Measurements from ENCODE around the gene PIK3C2A. TPM values are rescaled to one million over a fixed set of nuclear protein-coding genes. Genes with fewer than 3 reads are reported as not detected.

The PIK3C2A gene
- total RNA-seq, 2 donors from 2014 or later, result 23.6 to 26.6 TPM

DNA sequence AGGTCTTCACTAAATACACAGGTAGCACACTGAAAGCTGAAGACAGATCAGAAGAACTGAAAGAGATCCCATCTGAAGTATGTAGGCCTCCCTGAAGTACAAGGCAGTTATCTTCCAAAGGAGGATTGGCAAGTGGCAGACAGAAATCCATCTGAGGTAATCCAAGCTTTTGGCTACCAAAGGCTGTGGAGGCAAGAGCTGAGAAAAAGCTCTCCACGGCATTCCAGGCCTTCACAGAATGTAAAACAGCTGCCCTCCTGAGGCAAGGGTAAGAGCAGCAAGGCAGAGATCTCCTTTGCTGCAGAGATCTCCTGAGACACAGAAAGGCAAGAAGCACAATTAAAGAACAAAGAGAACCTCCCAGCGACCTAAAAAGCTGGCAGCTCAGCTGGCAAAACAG is 19.1 kb downstream of the PIK3C2A start:
- H3K36me3 Mint-ChIP-seq (ENCODE audit: insufficient read depth in 2 of 2), result peaks cover 6 to 9% of the 10 kb centered on the region in 2 donors
- no peaks in the 10 kb centered on the region for H3K9me3 Mint-ChIP-seq
- ATAC-seq (replicated peaks in 1 of 2) (no peak), DNase-seq (no peak)
- H3K27ac Mint-ChIP-seq, result no peak overlapping the region
- no peak overlapping the region for H3K4me3 Mint-ChIP-seq
- H3K27me3 Mint-ChIP-seq (ENCODE audit: low read depth), result no peaks in the 10 kb centered on the region
- peaks cover 7% of the 10 kb centered on the region for H3K4me1 Mint-ChIP-seq (ENCODE audit: low read depth)

GRCh38 chr11:17186932-17187692 is 20.7 kb downstream of the PIK3C2A start:
- Mint-ChIP-seq H3K4me3 (no peak overlapping the region), H3K9me3 (no peaks in the 10 kb centered on the region), H3K27me3 (ENCODE audit: low read depth) (no peaks in the 10 kb centered on the region), H3K36me3 (ENCODE audit: insufficient read depth in 2 of 2) (peaks cover 2 to 5% of the 10 kb centered on the region in 2 donors), H3K27ac (peak overlapping the region; percentile 74), H3K4me1 (ENCODE audit: low read depth) (peaks cover 7% of the 10 kb centered on the region)
- no peak for DNase-seq
- no peak for ATAC-seq (replicated peaks in 1 of 2)

GRCh38 chr11:17185938-17186337 is 21.8 kb downstream of the PIK3C2A start:
- H3K27me3 Mint-ChIP-seq (ENCODE audit: low read depth), result no peaks in the 10 kb centered on the region
- H3K4me1 Mint-ChIP-seq (ENCODE audit: low read depth), result peaks cover 7% of the 10 kb centered on the region
- no peak overlapping the region for H3K4me3 Mint-ChIP-seq
- no peak for ATAC-seq (replicated peaks in 1 of 2)
- DNase-seq, result no peak
- H3K9me3 Mint-ChIP-seq, result no peaks in the 10 kb centered on the region
- no peak overlapping the region for H3K27ac Mint-ChIP-seq
- H3K36me3 Mint-ChIP-seq (ENCODE audit: insufficient read depth in 2 of 2), result peaks cover 2 to 5% of the 10 kb centered on the region in 2 donors

GRCh38 chr11:17184882-17185587 is 22.8 kb downstream of the PIK3C2A start:
- DNase-seq (no peak), ATAC-seq (replicated peaks in 1 of 2) (no peak)
- Mint-ChIP-seq H3K9me3 (no peaks in the 10 kb centered on the region), H3K4me1 (ENCODE audit: low read depth) (peaks cover 7% of the 10 kb centered on the region), H3K4me3 (no peak overlapping the region), H3K27me3 (ENCODE audit: low read depth) (no peaks in the 10 kb centered on the region), H3K36me3 (ENCODE audit: insufficient read depth in 2 of 2) (peaks cover 0 to 2% of the 10 kb centered on the region in 2 donors), H3K27ac (no peak overlapping the region)

GRCh38 chr11:17183836-17184235 is 23.9 kb downstream of the PIK3C2A start:
- H3K9me3 Mint-ChIP-seq, result no peaks in the 10 kb centered on the region
- no peak for DNase-seq

DNA sequence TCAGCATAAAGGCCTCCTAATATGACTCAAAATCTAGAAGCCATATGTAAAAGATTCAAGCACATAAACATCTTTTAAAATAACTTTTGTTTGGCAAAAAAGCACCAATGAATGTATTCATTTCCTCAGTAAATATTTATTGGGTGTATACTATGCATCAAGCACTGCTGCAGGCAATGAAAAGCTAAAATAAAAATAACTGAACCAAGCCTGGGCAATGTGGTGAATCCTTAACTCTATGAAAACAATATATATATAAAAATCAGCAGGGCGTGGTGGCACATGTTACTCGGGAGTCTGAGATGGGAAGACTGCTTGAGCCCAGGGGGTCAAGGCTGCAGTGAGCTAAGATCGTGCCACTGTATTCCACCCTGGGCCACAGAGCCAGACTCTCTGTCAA is 27.8 kb downstream of the PIK3C2A start:
- Mint-ChIP-seq H3K4me1 (ENCODE audit: low read depth) (peaks cover 7% of the 10 kb centered on the region), H3K27me3 (ENCODE audit: low read depth) (no peaks in the 10 kb centered on the region), H3K27ac (no peak overlapping the region), H3K9me3 (no peaks in the 10 kb centered on the region), H3K36me3 (ENCODE audit: insufficient read depth in 2 of 2) (no peaks in the 10 kb centered on the region), H3K4me3 (no peak overlapping the region)
- DNase-seq, result no peak
- no peak for ATAC-seq (replicated peaks in 1 of 2)

More at GRCh38 chr11:17183836-17184235, 23.9 kb downstream of the PIK3C2A start:
- Mint-ChIP-seq H3K27ac (no peak overlapping the region), H3K27me3 (ENCODE audit: low read depth) (no peaks in the 10 kb centered on the region), H3K36me3 (ENCODE audit: insufficient read depth in 2 of 2) (peaks cover 0 to 2% of the 10 kb centered on the region in 2 donors), H3K4me3 (no peak overlapping the region), H3K4me1 (ENCODE audit: low read depth) (peaks cover 7% of the 10 kb centered on the region)
- no peak for ATAC-seq (replicated peaks in 1 of 2)

GRCh38 chr11:17173332-17173731 is 34.5 kb downstream of the PIK3C2A start:
- ATAC-seq (replicated peaks in 1 of 2), result no peak
- Mint-ChIP-seq H3K4me1 (ENCODE audit: low read depth) (peaks cover 12% of the 10 kb centered on the region), H3K36me3 (ENCODE audit: insufficient read depth in 2 of 2) (peaks cover 0 to 1% of the 10 kb centered on the region in 2 donors), H3K27me3 (ENCODE audit: low read depth) (no peaks in the 10 kb centered on the region), H3K9me3 (no peaks in the 10 kb centered on the region), H3K4me3 (no peak overlapping the region), H3K27ac (no peak overlapping the region)
- DNase-seq, result no peak

DNA sequence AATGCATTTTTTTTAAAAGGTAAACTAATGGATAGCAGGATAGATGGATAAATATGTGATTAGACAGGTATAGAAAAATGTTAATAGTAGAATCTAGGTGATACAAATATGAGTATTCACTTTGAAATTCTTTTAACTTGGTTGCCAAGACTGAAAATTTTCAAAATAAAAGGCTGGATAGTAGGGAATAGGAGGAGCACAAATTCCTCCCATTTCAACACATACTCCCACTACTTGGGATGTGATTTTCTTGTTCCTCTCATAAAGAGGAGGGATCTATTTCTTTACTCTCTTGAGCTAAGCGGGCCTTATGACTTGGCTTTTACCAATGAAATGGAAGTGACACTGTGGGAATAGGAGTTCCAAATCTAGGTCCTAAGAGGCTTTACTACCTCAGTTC is 35.9 kb downstream of the PIK3C2A start:
- Mint-ChIP-seq H3K9me3 (no peaks in the 10 kb centered on the region), H3K4me3 (no peak overlapping the region), H3K36me3 (ENCODE audit: insufficient read depth in 2 of 2) (peaks cover 0 to 1% of the 10 kb centered on the region in 2 donors), H3K27me3 (ENCODE audit: low read depth) (no peaks in the 10 kb centered on the region), H3K27ac (no peak overlapping the region), H3K4me1 (ENCODE audit: low read depth) (peaks cover 5% of the 10 kb centered on the region)
- ATAC-seq (replicated peaks in 1 of 2), result no peak
- DNase-seq, result no peak

GRCh38 chr11:17171343-17171742 is 36.4 kb downstream of the PIK3C2A start:
- Mint-ChIP-seq H3K27me3 (ENCODE audit: low read depth) (no peaks in the 10 kb centered on the region), H3K9me3 (no peaks in the 10 kb centered on the region), H3K4me1 (ENCODE audit: low read depth) (peaks cover 5% of the 10 kb centered on the region), H3K27ac (no peak overlapping the region), H3K4me3 (no peak overlapping the region), H3K36me3 (ENCODE audit: insufficient read depth in 2 of 2) (peaks cover 0 to 1% of the 10 kb centered on the region in 2 donors)
- no peak for ATAC-seq (replicated peaks in 1 of 2)
- DNase-seq, result no peak

GRCh38 chr11:17169876-17170275 is 37.9 kb downstream of the PIK3C2A start:
- no peaks in the 10 kb centered on the region for H3K27me3 Mint-ChIP-seq (ENCODE audit: low read depth)
- no peak overlapping the region for H3K4me3 Mint-ChIP-seq
- no peak for DNase-seq
- ATAC-seq (replicated peaks in 1 of 2), result no peak
- peaks cover 10% of the 10 kb centered on the region for H3K4me1 Mint-ChIP-seq (ENCODE audit: low read depth)
- peaks cover 0 to 1% of the 10 kb centered on the region in 2 donors for H3K36me3 Mint-ChIP-seq (ENCODE audit: insufficient read depth in 2 of 2)
- no peak overlapping the region for H3K27ac Mint-ChIP-seq
- no peaks in the 10 kb centered on the region for H3K9me3 Mint-ChIP-seq

DNA sequence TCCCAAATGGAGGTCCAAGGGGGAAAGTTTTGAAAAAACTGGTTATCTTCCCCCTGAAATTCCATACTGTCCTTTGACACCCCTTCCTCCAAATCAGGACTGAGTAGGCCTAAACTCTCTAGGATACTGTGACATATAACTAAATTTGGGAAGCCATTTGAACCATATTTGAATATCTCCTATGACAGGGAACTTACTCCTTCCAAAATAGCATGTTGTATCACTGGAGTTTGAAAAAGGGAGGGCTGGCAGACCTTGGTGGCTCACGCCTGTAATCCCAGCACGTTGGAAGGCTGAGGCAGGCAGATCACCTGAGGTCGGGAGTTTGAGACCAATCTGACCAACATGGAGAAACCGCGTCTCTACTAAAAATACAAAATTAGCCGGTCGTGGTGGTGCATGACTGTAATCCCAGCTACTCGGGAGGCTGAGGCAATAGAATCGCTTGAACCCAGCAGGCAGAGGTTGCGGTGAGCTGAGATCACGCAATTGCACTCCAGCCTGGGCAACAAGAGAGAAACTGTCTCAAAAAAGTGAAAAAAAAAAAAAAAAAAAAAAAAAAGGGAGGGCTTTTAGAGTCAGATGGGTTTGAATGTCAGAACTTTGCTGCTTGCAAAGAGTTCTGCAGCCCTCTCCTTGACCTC is 42.4 kb downstream of the PIK3C2A start:
- no peaks in the 10 kb centered on the region for H3K27me3 Mint-ChIP-seq (ENCODE audit: low read depth)
- no peaks in the 10 kb centered on the region for H3K9me3 Mint-ChIP-seq
- no peak for ATAC-seq (replicated peaks in 1 of 2)
- no peak overlapping the region for H3K27ac Mint-ChIP-seq
- H3K36me3 Mint-ChIP-seq (ENCODE audit: insufficient read depth in 2 of 2), result peaks cover 0 to 4% of the 10 kb centered on the region in 2 donors
- peaks cover 32% of the 10 kb centered on the region for H3K4me1 Mint-ChIP-seq (ENCODE audit: low read depth)
- H3K4me3 Mint-ChIP-seq, result no peak overlapping the region
- no peak for DNase-seq

GRCh38 chr11:17164361-17165246 is 43.2 kb downstream of the PIK3C2A start:
- H3K4me3 Mint-ChIP-seq, result no peak overlapping the region
- DNase-seq (no peak), ATAC-seq (replicated peaks in 1 of 2) (peak; percentile 31 to 41)
- H3K27ac Mint-ChIP-seq, result no peak overlapping the region
- H3K27me3 Mint-ChIP-seq (ENCODE audit: low read depth), result no peaks in the 10 kb centered on the region
- H3K9me3 Mint-ChIP-seq, result no peaks in the 10 kb centered on the region
- peaks cover 0 to 4% of the 10 kb centered on the region in 2 donors for H3K36me3 Mint-ChIP-seq (ENCODE audit: insufficient read depth in 2 of 2)
- peaks cover 32% of the 10 kb centered on the region for H3K4me1 Mint-ChIP-seq (ENCODE audit: low read depth)

All from activated T-cell treated with anti-CD3 and anti-CD28 coated beads, Interleukin-2, amount 50 U/mL, for 72 hours (primary cell).